SK-N-MC (cell line): ENCODE data around the gene CUX1.
A peak's percentile ranks its signal among the peaks of the same experiment; 100 is the strongest.

Experiments
- DNase-seq: peaks from one replicate; pipeline ENCODE4 v3.0.0-alpha.2; 2011; ENCODE audit warnings: low read depth, low spot score
- H3K27ac ChIP-seq: fragments of 200-600 bp; sonication (generic); 2 replicates; pipeline ENCODE4 v1.5.1; 2016; ENCODE audit warnings: mixed run types
- H3K36me3 ChIP-seq: fragments of 200-600 bp; sonication (generic); 2 replicates; pipeline ENCODE4 v1.6.1; 2017; ENCODE audit warnings: antibody characterized with exemption, low read length, mixed read lengths; ENCODE audit not compliant: insufficient read depth
- H3K4me3 ChIP-seq: fragments of 200-600 bp; sonication (generic); 2 replicates; pipeline ENCODE4 v1.5.1; 2016
- H3K9ac ChIP-seq: fragments of 200-600 bp; sonication (generic); 2 replicates; pipeline ENCODE4 v1.8.0; 2017; ENCODE audit warnings: mixed run types, mixed read lengths; ENCODE audit not compliant: insufficient read length
- H3K9me3 ChIP-seq: fragments of 200-600 bp; sonication (generic); 2 replicates; pipeline ENCODE4 v1.6.1; 2017; ENCODE audit warnings: low read depth, mild to moderate bottlenecking, antibody characterized with exemption, low read length, moderate library complexity, mixed read lengths
- EZH2 ChIP-seq: fragments of 200-600 bp; sonication (generic); IDR thresholded peaks from one replicate; pipeline ENCODE4 v1.6.1; 2017; ENCODE audit warnings: antibody characterized with exemption
- FOXP2 ChIP-seq: optimal IDR thresholded peaks from 2 replicates; pipeline ENCODE3; 2011; ENCODE audit warnings: mild to moderate bottlenecking, moderate library complexity; ENCODE audit not compliant: insufficient read depth; ENCODE audit errors: extremely low read length, control extremely low read depth
- POLR2AphosphoS5 ChIP-seq: IDR thresholded peaks from 2 replicates; pipeline ENCODE4 v1.6.1; 2012; ENCODE audit warnings: mild to moderate bottlenecking, low read depth, low read length, borderline replicate concordance

CUX1 gene

GRCh38 chr7:102288285-102288930 is 471.0 kb downstream of the CUX1 start:
- no peak for DNase-seq
- TF ChIP-seq POLR2AphosphoS5 (no peak), FOXP2 (no peak), EZH2 (no peak)
- no peaks in the 10 kb centered on the region for H3K9me3 ChIP-seq
- H3K4me3 ChIP-seq = peak overlapping the region; percentile 95
- H3K36me3 ChIP-seq = no peaks in the 10 kb centered on the region
- H3K9ac ChIP-seq = no peak overlapping the region
- no peak overlapping the region for H3K27ac ChIP-seq

GRCh38 chr7:102289057-102289456 is 471.6 kb downstream of the CUX1 start:
- Histone ChIP-seq H3K4me3 (no peak overlapping the region), H3K27ac (no peak overlapping the region), H3K9ac (no peak overlapping the region), H3K36me3 (no peaks in the 10 kb centered on the region), H3K9me3 (no peaks in the 10 kb centered on the region)
- TF ChIP-seq FOXP2 = no peak
- no peak for TF ChIP-seq POLR2AphosphoS5
- TF ChIP-seq EZH2 = no peak
- DNase-seq = no peak

- Histone ChIP-seq H3K36me3 (no peaks in the 10 kb centered on the region), H3K27ac (no peak overlapping the region), H3K9me3 (no peaks in the 10 kb centered on the region), H3K4me3 (no peak overlapping the region), H3K9ac (no peak overlapping the region)
- no peak for DNase-seq
- no peak for TF ChIP-seq FOXP2
- no peak for TF ChIP-seq POLR2AphosphoS5
- no peak for TF ChIP-seq EZH2
Measured at GRCh38 chr7:102291056-102291915, 473.9 kb downstream of the CUX1 start.

- no peak for TF ChIP-seq EZH2
- Histone ChIP-seq H3K9ac (no peak overlapping the region), H3K36me3 (no peaks in the 10 kb centered on the region), H3K4me3 (no peak overlapping the region), H3K9me3 (no peaks in the 10 kb centered on the region), H3K27ac (no peak overlapping the region)
- no peak for DNase-seq
Measured at GRCh38 chr7:102291916-102292267, 474.5 kb downstream of the CUX1 start.

- DNase-seq = no peak
- Histone ChIP-seq H3K9ac (no peak overlapping the region), H3K9me3 (no peaks in the 10 kb centered on the region), H3K36me3 (no peaks in the 10 kb centered on the region), H3K27ac (no peak overlapping the region), H3K4me3 (no peak overlapping the region)
- no peak for TF ChIP-seq FOXP2
- TF ChIP-seq EZH2 = no peak
- TF ChIP-seq POLR2AphosphoS5 = no peak
Measured at GRCh38 chr7:102292813-102293798, 475.7 kb downstream of the CUX1 start.

- no peak overlapping the region for H3K9ac ChIP-seq
- no peaks in the 10 kb centered on the region for H3K9me3 ChIP-seq
- TF ChIP-seq EZH2 = no peak
- TF ChIP-seq POLR2AphosphoS5 = no peak
- no peak for TF ChIP-seq FOXP2
- H3K27ac ChIP-seq = no peak overlapping the region
- DNase-seq = no peak
- no peak overlapping the region for H3K4me3 ChIP-seq
- no peaks in the 10 kb centered on the region for H3K36me3 ChIP-seq
Measured at GRCh38 chr7:102294589-102294988, 477.2 kb downstream of the CUX1 start.

- Histone ChIP-seq H3K27ac (no peak overlapping the region), H3K9ac (no peak overlapping the region)
Measured at GRCh38 chr7:102295346-102296178, 478.1 kb downstream of the CUX1 start.

More at GRCh38 chr7:102295346-102296178, 478.1 kb downstream of the CUX1 start:
- no peak for DNase-seq
- Histone ChIP-seq H3K36me3 (no peaks in the 10 kb centered on the region), H3K4me3 (no peak overlapping the region), H3K9me3 (no peaks in the 10 kb centered on the region)
- TF ChIP-seq FOXP2 (no peak), EZH2 (no peak), POLR2AphosphoS5 (no peak)
